ENCODE results near the gene CCR4. TPM values are rescaled to one million over a fixed set of nuclear protein-coding genes. Genes with fewer than 3 reads are reported as not detected.

The CCR4 gene
- total and polyA plus RNA-seq, 9 of the 15 experiments (the other 6 are each of a cell fraction or from before 2014, with no cell fraction given), result 0.04 to 0.47 (median 0.25) TPM; not detected in 1

GRCh38 chr3:33000691-33001385 lies 49.4 kb downstream of the CCR4 start (continued):
- TF ChIP-seq ZNF512 (tag; IDR thresholded peaks at IDR 0.05), result 0 out of 2 replicates have a peak, but pooled peaks have one; percentile 45
- TF ChIP-seq LARP7 (IDR thresholded peaks at IDR 0.05), result 0 out of 2 replicates have a peak, but pooled peaks have one; percentile 39
- peak; percentile 23 for TF ChIP-seq ARHGAP35 (IDR thresholded peaks at IDR 0.05; ENCODE audit: partially characterized antibody)
- TF ChIP-seq ZNF274 (IDR thresholded peaks at IDR 0.05; ENCODE audit: borderline replicate concordance, low read depth, low read length), result no peak
- TF ChIP-seq BMI1 (IDR thresholded peaks at IDR 0.05; ENCODE audit: low read length), result no peak
- 0 out of 2 replicates have a peak, but pooled peaks have one; percentile 19 for TF ChIP-seq ZNF407 (IDR thresholded peaks at IDR 0.05; ENCODE audit: low read depth)
- no peak for TF ChIP-seq MBD2 (IDR thresholded peaks at IDR 0.05; ENCODE audit: borderline replicate concordance, low read depth)
- 0 out of 2 replicates have a peak, but pooled peaks have one; percentile 70 for TF ChIP-seq THRB (CRISPR knock-in tag; conservative IDR thresholded peaks at IDR 0.05)
- peak; percentile 43; the same call in 1 of the 2 replicates for TF ChIP-seq NKRF (IDR thresholded peaks at IDR 0.05; ENCODE audit: borderline replicate concordance)
- no peak for TF ChIP-seq PBX2 (CRISPR knock-in tag; IDR thresholded peaks at IDR 0.05; ENCODE audit: low read depth)
- peak; percentile 83 for TF ChIP-seq PBX2 (tag; conservative IDR thresholded peaks at IDR 0.05; ENCODE audit: low read depth)

All from K562 (cell line).